PC-9 (cell line): ENCODE data around the gene ZNF674. TPM values are rescaled to one million over a fixed set of nuclear protein-coding genes. Genes with fewer than 3 reads are reported as not detected.

Experiments used
- Bru-seq: library from RNA; stranded (reverse); fragments of 400-500 nt; gene quantifications from one replicate; lab custom pipeline; 2021; lab: Mats Ljungman, UMichigan
- BruChase-seq, 2 experiments: library from RNA; stranded (reverse); fragments of 400-500 nt; gene quantifications; one replicate each; lab custom pipeline; 2021; lab: Mats Ljungman, UMichigan
- BruUV-seq: library from RNA; stranded (reverse); fragments of 400-500 nt; replicated peaks from 2 replicates; lab custom pipeline; 2021; lab: Mats Ljungman, UMichigan
- CTCF ChIA-PET: fragments of 300-600 bp; sonication (Branson Sonifier 250); formaldehyde crosslinking; loops from one replicate; lab custom pipeline; 2022; ENCODE audit warnings: antibody characterized with exemption; lab: Charles Lee
- POLR2A ChIA-PET: fragments of 300-600 bp; sonication (Branson Sonifier 250); formaldehyde crosslinking; loops from one replicate; lab custom pipeline; 2022; ENCODE audit warnings: antibody characterized with exemption; ENCODE audit not compliant: unreplicated experiment; lab: Charles Lee
- DNase-seq, 2 experiments: peaks; one replicate each; pipeline versions ENCODE4 v3.0.0 to v3.0.0-alpha.2; 2015 to 2022; ENCODE audit warnings: mixed read lengths in 1 of 2
- H2AFZ ChIP-seq: fragments of 200-600 bp; sonication (generic); 2 replicates; pipeline ENCODE4 v1.8.1; 2017; ENCODE audit warnings: antibody characterized with exemption
- H3F3A ChIP-seq: fragments of 200-600 bp; sonication (generic); 2 replicates; pipeline ENCODE4 v1.8.1; 2017; ENCODE audit warnings: antibody characterized with exemption, mild to moderate bottlenecking, low read depth; ENCODE audit not compliant: insufficient read depth
- H3K27ac ChIP-seq: fragments of 200-600 bp; sonication (generic); 2 replicates; pipeline ENCODE4 v1.6.1; 2016; ENCODE audit warnings: mixed run types
- H3K27me3 ChIP-seq: fragments of 200-600 bp; sonication (generic); 2 replicates; pipeline ENCODE4 v1.6.1; 2016; ENCODE audit warnings: low read depth, mixed run types; ENCODE audit not compliant: insufficient read depth
- H3K36me3 ChIP-seq: fragments of 200-600 bp; sonication (generic); 2 replicates; pipeline ENCODE4 v1.6.1; 2016; ENCODE audit warnings: low read depth, mixed run types
- H3K4me1 ChIP-seq: fragments of 200-600 bp; sonication (generic); replicated peaks from 2 replicates; pipeline ENCODE4 v1.6.1; 2016; ENCODE audit warnings: mixed run types; ENCODE audit not compliant: insufficient read depth
- H3K4me2 ChIP-seq: fragments of 200-600 bp; sonication (generic); 2 replicates; pipeline ENCODE4 v1.6.1; 2017; ENCODE audit warnings: mixed run types
- H3K4me3 ChIP-seq: fragments of 200-600 bp; sonication (generic); 2 replicates; pipeline ENCODE4 v1.6.1; 2016; ENCODE audit warnings: mixed run types
- H3K79me2 ChIP-seq: fragments of 200-600 bp; sonication (generic); 2 replicates; pipeline ENCODE4 v1.6.1; 2017; ENCODE audit warnings: low read depth, mixed run types
- H3K9me2 ChIP-seq: fragments of 200-600 bp; sonication (generic); 2 replicates; pipeline ENCODE4 v1.8.1; 2017; ENCODE audit warnings: mild to moderate bottlenecking; ENCODE audit not compliant: insufficient read depth
- H3K9me3 ChIP-seq: fragments of 200-600 bp; sonication (generic); 2 replicates; pipeline ENCODE4 v1.8.1; 2016; ENCODE audit warnings: low read depth; ENCODE audit not compliant: insufficient read depth
- H4K20me1 ChIP-seq: fragments of 200-600 bp; sonication (generic); 2 replicates; pipeline ENCODE4 v1.8.1; 2017; ENCODE audit not compliant: insufficient read depth
- EZH2 ChIP-seq: fragments of 200-600 bp; sonication (generic); IDR thresholded peaks from 2 replicates; pipeline ENCODE4 v1.8.0; 2017; ENCODE audit warnings: antibody characterized with exemption, low read depth
- intact Hi-C: fragments of 100-400 bp; cut with micrococcal nuclease; formaldehyde crosslinking; loops from one replicate; pipeline ENCODE4 v1.10.0; 2022; ENCODE audit not compliant: unreplicated experiment
- long read RNA-seq: library from polyadenylated mRNA; stranded (forward); transcript quantifications from one replicate; pipeline ENCODE4 v2.0.0, GENCODE V29; 2022
- total RNA-seq: library from RNA; stranded (reverse); gene quantifications from 2 replicates; pipeline ENCODE4 v1.2.3, GENCODE V29; 2021
- TF ChIP-seq, protein P1 (sequence below): fragments of 200-600 bp; sonication (generic); conservative IDR thresholded peaks from 2 replicates; pipeline ENCODE4 v1.6.1; 2017; ENCODE audit warnings: mixed run types, antibody characterized with exemption, mild to moderate bottlenecking, moderate library complexity

ZNF674 gene
- total RNA-seq (3.9 and 4.0 TPM in 2 replicates), Bru-seq, nascent RNA (percentile 53 among the genes with signal in this experiment), BruChase-seq, experiment 1, labeled RNA remaining after a 2-hour chase (percentile 53 among the genes with signal in this experiment), BruChase-seq, experiment 2, labeled RNA remaining after a 6-hour chase (percentile 40 among the genes with signal in this experiment)
- long read RNA-seq, partial matches to known transcripts, result 0 of 2 reads
- long read RNA-seq, other reads (novel, unspliced or antisense), result 1 of 2 reads

DNA sequence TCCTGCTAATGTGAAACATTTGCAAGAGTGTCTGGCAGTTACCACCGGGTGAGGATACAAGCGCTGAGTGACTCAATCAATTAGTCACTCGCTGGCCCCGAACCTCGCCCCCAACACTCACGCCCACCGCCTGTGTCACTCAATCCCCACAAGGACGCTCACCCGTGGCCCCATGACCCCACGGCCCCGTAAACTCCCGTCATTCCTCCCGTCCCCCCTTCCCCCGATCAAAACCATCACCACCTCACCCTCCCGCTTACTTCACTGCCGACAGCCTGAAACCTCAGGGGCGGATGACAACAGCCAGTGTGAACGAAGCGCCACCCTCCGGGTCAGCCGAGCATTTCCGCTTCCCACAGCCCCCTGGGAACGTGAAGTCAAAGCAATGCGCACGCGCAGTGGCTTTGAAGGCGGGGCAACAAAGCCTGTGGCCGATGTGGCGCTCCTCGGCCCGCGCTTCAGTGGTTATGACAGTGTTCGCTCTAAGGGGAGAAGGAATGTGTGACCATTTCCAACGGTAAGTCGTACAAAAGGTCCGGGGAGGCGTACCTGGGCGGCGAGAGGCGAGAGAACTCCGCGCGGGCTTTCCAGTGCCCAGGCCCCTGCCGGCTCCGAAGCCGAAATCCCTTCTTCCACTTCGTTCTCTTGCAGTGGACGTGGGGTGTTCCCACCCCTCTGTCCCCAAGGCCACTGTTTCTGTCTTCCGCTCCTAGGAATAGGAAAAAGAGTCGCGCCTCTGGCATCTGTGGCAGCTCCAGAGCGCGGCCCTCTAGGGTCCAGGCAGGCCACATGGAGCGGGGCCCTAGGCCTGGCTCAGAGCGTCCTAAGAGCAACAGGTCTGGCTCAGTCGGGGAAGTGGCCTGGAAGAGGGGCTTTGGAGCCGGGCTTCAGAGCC lies at the start of gene ZNF674:
ZNF674 (minus strand) TSS at position 311 of the 895 bp plus-strand sequence. CDS start 3,334 bp downstream, outside the sequence.
- H3K4me3 ChIP-seq, result peak within 1 kb of the TSS; percentile 59; the same call in 1 of the 2 replicates
- ChIA-PET POLR2A (no interaction called here), CTCF (interaction anchor here (0.7 kb wide), 1 partner anchor 1065 kb away, joined by 3 read pairs; no protein-coding TSS in a partner anchor)
- no peaks in the 10 kb centered on the region for H4K20me1 ChIP-seq
- peak within 1 kb of the TSS; percentile 70 for H3K4me2 ChIP-seq
- peak; percentile 71 to 79 for DNase-seq
- no peaks in the 10 kb centered on the region for H3K9me3 ChIP-seq
- BruUV-seq, result TSS peak; percentile 76
- H3K79me2 ChIP-seq, result peaks cover 22% of the 10 kb centered on the region
- no peak within 1 kb of the TSS for H2AFZ ChIP-seq
- intact Hi-C loops, result no loop called here
- no peaks in the 10 kb centered on the region for H3K4me1 ChIP-seq
- H3K9me2 ChIP-seq, result no peaks in the 10 kb centered on the region
- H3K27ac ChIP-seq, result peak within 1 kb of the TSS; percentile 81
- no peaks in the 10 kb centered on the region for H3K27me3 ChIP-seq
- no peaks in the 10 kb centered on the region for H3F3A ChIP-seq
- H3K36me3 ChIP-seq, result no peaks in the 10 kb centered on the region
- no peak for TF ChIP-seq EZH2
- TF ChIP-seq, protein P1, sequence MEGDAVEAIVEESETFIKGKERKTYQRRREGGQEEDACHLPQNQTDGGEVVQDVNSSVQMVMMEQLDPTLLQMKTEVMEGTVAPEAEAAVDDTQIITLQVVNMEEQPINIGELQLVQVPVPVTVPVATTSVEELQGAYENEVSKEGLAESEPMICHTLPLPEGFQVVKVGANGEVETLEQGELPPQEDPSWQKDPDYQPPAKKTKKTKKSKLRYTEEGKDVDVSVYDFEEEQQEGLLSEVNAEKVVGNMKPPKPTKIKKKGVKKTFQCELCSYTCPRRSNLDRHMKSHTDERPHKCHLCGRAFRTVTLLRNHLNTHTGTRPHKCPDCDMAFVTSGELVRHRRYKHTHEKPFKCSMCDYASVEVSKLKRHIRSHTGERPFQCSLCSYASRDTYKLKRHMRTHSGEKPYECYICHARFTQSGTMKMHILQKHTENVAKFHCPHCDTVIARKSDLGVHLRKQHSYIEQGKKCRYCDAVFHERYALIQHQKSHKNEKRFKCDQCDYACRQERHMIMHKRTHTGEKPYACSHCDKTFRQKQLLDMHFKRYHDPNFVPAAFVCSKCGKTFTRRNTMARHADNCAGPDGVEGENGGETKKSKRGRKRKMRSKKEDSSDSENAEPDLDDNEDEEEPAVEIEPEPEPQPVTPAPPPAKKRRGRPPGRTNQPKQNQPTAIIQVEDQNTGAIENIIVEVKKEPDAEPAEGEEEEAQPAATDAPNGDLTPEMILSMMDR, result no peak; the same call in 1 of the 2 replicates

DNA sequence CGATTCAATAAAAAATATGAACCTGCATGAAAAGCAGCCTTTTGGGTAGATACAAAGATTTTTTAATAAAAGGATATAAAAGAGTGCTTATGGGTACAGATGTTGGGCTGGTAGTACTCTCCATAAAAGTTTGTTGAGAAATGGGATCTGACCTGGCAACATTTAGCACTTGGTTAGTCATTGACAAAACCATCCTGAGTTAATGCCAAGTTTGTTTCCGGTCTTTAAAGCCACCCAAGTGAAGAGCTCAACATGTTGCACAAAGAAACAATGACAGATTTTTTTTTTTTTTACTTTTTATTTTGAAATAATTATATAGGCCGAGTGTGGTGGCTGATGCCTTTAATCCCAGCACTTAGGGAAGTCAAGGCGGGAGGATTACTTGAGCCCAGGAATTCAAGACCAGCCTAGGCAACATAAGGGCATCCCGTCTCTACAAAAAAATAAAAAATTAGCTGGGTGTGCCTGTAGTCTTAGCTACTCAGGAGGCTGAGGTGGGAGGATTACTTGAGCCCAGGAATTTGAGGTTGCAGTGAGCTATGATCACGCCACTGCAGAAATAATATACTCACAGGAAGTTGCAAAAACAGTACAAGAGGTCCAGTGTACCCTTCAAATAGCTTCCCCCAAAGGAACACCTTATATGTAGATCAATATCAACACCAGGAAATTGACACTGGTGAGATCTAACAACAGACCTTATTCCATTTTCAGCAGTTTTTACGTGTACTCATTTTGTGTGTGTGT lies 44.9 kb upstream of the ZNF674 start:
- intact Hi-C loops, result no loop called here
- DNase-seq, result no peak

More for the DNA sequence above, 44.9 kb upstream of the ZNF674 start:
- ChIA-PET POLR2A (no interaction called here), CTCF (no interaction called here)
- no peak for TF ChIP-seq EZH2
- TF ChIP-seq, protein P1, result no peak
- no peaks in the 10 kb centered on the region for H3K27me3 ChIP-seq
- H3K36me3 ChIP-seq, result no peaks in the 10 kb centered on the region
- no peaks in the 10 kb centered on the region for H3F3A ChIP-seq
- H3K4me2 ChIP-seq, result no peak overlapping the region
- no peaks in the 10 kb centered on the region for H3K9me3 ChIP-seq
- no peak overlapping the region for H3K27ac ChIP-seq
- no peak overlapping the region for H3K4me3 ChIP-seq
- H3K9me2 ChIP-seq, result no peaks in the 10 kb centered on the region
- no TSS peak for BruUV-seq
- no peaks in the 10 kb centered on the region for H3K4me1 ChIP-seq
- H3K79me2 ChIP-seq, result no peaks in the 10 kb centered on the region
- no peaks in the 10 kb centered on the region for H4K20me1 ChIP-seq
- H2AFZ ChIP-seq, result no peak overlapping the region
